GM21723 (cell line): ENCODE results near the gene ZNF519.

Experiments used
- ATAC-seq: cut with Tn5 transposase; IDR thresholded peaks from one replicate; pipeline ENCODE4 v1.9.1; 2021; ENCODE audit warnings: mild to moderate bottlenecking, moderate library complexity; ENCODE audit not compliant: unreplicated experiment

The ZNF519 gene

DNA sequence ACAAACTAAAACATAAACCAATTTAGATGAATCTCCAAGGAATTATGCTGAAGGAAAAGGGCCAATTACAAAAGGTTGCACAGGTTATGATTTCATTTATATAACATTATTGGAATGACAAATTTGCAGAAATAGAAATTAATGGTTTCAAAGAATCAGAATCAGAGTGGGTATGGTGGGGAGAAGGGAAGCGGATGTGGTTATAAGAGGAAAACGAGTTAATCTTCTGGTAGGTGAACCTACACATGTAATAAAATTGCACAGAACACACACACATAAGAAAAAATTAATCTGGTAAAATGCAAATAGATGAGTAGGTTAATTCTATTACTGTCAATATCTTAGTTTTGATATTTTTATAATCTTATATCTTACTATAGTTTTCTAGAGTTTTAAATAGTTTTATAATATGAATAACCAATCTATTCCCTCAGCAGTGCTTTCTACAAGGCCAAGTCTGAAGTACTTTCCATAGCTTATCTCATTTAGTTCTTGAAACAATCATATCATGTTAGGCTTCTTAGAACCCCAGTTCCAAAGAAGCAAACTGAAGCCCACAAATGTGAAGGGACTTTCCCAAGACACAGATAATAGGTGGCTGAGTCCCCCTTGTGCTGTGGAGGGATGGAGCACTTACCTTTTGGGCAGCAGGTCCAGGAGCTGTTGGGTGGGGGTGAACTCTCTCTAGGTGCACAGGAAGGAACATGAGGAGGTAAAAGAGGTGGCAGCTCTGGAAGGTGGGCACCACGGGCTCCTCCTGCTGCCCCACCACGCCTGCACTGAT, 31.5 kb downstream of the ZNF519 start:
- ATAC-seq, result no peak

DNA sequence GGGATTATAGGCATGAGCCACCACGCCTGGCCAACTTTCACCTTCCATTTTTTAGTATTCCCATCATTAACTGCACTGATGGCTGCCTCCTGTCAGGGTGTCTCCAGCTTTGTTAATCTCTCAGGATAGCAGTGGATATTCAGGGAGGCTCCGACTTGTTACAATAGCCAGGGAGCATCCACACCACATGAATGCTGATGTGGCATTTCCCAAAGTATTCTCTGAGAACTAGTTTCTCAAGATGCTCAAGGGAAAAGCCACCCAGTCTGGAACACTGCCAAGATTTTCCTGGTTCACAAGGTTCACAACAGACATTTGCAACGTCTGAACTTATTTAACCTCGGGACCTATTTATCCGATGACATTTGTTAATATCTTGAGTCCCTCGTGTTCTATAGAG, 33.8 kb downstream of the ZNF519 start:
- no peak for ATAC-seq

DNA sequence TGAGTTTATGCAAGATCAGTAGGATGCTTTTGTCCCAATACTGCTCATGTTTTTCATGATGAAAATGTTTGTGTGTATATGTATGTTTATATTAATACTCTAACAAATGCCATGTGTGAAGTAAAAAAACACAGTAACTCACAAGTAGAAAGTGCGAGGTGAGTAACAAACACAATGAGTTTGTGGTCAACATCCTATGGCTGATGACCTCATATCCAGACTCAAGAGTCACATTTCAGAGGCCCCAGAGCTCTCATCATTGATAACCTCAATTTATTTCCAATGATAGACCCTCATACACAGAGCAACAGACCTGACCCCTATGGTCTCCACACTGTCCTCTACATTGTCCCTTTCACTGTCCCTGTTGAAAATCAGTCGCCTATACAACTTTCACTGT, 34.5 kb downstream of the ZNF519 start:
- ATAC-seq, result no peak

DNA sequence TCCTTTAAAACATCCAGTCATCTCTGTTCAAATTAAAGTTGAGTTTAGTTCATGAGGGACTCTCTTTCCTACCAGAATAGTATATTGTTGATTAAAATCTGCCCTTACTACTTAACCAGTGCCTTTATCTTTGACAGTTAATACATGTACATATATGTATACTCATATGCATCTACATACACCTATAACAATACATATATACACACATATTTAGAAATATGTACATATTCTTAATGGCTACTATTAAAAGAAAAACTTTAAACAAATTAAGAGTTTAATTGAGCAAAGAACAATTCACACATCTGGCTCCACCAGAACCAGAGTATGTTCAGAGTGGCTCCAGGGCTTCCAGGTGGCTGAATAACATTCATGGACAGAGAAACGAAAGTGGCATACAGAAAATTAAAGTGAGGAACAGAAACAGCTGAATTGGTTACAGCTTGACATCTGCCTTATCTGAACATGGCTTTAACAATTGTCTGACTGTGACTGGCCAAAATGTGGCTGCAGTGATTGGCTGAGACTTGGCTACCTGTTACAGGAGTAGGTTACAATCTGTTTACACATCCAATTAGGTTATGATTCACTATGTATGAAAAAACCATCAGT, 38.8 kb downstream of the ZNF519 start:
- ATAC-seq, result no peak

DNA sequence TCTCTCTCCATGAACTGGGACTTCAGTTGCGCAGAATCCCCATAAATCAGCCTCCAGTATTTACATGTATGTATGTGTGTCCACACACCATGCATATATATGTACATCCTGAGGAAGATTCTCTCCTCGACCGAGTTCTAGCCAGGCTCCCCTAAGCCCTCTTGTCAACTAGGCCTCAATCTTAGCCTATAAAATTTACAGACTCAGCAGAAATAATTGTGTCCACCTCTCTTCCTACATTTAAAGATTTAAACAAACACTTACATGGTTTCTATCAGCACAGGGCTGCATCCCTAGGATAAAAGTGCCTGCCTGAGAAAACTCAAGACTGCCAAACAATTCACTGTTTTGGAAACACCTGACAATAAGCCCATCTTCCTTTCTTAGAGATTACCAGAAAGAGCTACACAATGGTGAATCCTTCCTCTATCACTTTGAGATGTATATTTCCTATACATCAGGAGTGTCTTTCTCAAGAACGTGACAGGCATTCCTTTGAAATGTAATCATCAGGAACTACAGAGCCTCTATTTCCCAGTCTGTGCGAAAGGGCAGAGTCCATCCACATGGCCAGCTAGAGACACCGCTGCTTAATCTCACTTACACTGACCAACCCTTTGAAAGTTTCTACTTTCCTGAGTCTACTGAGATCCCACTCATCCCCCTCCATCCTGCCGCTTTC, 39.5 kb downstream of the ZNF519 start:
- ATAC-seq, result no peak

DNA sequence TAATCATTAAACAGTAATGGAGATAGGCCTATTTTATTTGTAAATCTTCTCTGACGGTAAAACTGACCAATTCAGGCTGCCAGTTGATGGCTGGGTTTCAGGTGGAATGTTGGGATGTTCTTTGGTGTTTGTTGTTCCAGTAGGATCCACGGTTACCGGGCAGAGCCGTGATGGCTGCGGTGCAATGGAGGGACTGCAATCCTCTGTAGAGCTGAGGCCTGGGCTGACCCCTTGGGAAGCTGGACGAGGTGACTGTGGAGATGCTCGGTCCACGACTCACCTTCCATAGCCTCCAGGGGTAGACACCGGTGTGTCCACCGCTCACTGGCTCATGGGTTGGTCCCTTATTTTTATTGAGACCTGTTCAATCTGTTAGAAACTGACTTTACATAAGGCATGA, 42.5 kb downstream of the ZNF519 start:
- ATAC-seq, result no peak

DNA sequence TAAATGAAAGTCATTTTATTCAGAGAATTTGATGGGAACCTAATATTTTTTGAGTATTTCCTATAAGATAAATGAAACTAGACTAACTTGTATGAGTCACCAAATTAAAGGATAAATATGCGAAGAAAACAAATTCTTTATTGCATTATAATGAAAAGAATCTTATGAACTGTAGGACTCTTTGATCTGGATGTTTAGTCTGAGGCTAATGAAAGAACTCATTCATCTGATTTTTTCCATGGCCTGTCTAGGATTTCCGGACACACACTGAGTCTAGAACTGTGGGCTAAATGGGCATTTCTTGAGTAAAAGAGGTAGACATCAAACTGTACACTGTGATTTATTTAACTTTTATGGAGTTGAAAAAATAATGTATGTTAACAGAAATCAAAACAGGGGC, 43.0 kb downstream of the ZNF519 start:
- ATAC-seq, result no peak

DNA sequence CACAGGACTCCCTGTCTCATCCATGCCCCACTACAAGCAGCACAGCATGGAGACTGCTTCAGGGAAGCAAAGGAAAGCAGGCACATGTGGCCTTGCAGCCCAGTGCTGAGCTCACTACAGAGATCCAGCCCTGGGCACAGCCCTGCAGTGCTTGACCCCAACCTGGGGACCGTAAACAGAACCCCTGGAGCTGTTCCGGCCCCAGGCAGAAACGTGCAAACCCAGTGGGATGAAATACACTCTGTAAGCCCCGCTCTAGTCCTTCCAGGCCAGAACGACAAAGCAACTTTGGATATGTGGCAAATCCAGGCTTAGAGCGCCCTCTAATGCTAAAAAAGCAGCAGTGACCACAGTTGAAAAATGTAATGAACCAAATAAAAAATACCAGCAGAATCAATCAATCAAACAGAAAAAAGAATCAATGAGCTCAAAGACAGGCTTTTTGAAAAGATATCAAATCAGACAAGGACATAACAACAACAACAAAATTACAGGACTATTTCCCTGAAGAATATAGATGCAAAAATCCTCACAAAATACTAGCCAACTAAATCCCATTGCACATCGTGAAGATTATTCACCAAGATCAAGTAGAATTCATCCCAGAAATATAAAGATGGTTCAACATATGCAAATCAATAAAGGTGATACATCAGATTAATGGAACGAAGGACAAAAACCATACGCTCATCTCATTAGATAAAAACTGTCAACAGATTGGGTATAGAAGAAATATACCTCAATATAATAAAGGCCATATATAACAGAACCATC, 45.6 kb downstream of the ZNF519 start:
- ATAC-seq, result no peak

DNA sequence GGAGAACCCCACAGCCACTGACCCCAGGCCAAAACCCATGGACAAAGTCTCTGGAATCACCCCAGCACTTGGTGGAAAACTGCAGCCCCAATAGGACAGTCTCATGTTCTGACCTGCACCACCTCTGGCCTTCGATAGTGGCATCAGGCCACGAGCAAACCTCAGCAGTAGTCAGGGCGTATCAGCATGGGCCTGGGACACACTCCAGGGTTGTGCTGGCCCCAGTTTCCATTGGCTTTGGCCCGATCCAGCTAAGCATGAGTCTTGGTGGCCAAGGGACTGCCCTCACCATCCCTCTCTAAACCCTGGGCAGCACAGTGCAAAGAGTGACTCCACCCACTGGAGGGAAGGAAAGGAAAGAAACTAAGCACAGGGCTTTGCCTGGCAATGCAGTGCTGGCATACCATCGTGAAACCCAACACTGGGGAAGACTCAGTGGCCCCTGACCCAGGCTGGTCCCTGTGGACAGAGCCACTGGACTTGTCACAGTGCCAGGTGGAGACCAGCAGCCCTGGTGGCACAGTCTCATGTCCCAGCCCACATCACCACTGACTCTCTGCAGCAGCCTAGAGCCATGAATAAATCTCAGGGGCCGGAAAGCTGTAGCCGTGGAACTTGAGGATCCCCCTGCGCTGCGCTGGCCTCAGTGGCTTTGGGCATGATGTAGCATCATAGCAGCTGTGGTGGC, 46.3 kb downstream of the ZNF519 start:
- no peak for ATAC-seq

DNA sequence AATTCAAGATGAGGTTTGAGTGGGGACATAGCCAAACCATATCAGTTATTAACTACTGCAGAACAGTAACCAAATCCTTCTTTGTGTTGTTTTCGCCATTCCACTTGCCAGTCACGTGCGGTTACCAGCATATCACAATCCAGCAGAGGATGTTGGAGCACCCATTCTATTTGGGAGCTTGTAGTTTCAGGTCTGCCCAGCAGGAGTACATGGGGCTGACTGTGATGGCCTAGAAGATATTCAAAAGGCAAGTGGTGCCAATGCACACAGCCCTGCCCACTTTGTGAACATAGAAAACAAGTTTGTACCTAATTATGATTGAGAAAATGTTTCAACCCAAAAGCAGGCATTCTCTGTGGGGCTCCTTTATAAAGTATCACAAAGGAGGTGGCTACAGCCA, 57.0 kb downstream of the ZNF519 start:
- ATAC-seq, result no peak

DNA sequence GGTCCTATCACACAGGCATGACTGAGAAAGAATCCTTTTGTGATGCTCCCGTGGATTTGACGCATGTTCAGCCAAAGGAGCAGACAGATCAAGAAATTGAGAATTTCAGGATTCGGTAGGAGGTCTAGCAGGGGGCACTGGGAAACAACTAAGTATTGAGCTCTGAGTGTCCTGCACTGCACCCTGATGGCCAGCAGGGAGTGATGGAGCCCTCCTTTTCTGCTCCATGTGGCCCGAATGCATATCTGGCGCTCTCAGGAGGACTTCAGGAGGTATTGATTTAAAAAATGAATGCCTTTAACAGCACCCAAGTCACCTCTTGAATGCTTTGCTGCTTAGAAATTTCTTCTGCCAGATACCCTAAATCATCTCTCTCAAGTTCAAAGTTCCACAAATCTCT, 58.0 kb downstream of the ZNF519 start:
- no peak for ATAC-seq

DNA sequence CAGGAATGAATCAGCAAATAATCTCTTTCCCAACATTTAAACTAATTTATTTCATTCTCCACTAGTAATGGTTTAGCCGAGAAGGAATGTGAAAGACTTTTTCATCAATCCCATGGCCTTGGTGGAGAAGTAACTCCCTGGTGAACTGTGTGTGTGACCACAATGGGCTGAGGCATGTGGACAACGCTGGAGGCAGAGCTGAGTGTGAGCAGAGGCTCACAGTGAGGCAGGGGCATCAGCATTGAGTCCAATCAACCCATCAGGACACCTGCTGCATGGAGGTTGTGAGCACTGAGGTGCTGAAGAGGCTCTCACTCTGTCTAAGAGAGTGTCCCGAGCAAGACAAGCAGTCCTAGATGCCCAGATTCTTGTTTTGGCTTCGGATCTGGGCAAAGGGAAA, 78.6 kb downstream of the ZNF519 start:
- ATAC-seq, result no peak
